Measurements from ENCODE around the gene SYNDIG1.
A peak's percentile ranks its signal among the peaks of the same experiment; 100 is the strongest.

The SYNDIG1 gene

DNA sequence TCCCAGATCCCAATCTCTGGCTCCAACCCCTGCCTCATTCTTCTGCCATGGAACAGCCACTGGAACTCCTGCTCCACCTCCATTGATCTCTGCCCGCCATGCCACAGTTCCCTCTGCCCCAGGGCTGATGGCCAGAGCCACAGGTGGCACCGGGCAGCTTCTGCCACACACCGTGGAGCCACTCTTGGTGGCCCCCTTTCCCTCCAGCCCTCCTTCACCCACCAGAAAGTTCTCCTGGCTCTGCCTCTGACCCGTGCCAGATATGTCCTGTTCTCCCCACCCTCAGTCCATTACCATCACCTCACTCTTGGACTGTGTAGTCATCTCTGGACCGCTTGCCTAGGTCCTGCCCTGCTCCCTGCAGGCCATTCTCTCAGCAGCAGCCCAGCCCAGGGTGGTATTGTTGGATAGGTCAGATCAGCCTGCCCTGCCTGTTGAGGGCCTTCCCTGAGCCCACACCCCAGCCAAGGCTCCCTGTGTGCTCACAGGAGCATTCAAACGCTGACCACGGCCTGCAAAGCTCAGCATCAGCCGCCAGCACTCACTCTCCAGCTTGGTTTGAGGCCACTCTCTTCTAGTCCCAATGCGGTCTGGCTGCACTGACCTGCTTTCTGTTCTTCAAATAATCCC lies 16.8 kb upstream of the SYNDIG1 start:
- no peak overlapping the region for H3K4me3 ChIP-seq (ENCODE audit: low read depth, low read length)
- DNase-seq (ENCODE audit: low read depth), result no peak
- TF ChIP-seq, protein P1, sequence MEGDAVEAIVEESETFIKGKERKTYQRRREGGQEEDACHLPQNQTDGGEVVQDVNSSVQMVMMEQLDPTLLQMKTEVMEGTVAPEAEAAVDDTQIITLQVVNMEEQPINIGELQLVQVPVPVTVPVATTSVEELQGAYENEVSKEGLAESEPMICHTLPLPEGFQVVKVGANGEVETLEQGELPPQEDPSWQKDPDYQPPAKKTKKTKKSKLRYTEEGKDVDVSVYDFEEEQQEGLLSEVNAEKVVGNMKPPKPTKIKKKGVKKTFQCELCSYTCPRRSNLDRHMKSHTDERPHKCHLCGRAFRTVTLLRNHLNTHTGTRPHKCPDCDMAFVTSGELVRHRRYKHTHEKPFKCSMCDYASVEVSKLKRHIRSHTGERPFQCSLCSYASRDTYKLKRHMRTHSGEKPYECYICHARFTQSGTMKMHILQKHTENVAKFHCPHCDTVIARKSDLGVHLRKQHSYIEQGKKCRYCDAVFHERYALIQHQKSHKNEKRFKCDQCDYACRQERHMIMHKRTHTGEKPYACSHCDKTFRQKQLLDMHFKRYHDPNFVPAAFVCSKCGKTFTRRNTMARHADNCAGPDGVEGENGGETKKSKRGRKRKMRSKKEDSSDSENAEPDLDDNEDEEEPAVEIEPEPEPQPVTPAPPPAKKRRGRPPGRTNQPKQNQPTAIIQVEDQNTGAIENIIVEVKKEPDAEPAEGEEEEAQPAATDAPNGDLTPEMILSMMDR (conservative IDR thresholded peaks at IDR 0.05; ENCODE audit: low read depth, low read length), result peak; percentile 10

DNA sequence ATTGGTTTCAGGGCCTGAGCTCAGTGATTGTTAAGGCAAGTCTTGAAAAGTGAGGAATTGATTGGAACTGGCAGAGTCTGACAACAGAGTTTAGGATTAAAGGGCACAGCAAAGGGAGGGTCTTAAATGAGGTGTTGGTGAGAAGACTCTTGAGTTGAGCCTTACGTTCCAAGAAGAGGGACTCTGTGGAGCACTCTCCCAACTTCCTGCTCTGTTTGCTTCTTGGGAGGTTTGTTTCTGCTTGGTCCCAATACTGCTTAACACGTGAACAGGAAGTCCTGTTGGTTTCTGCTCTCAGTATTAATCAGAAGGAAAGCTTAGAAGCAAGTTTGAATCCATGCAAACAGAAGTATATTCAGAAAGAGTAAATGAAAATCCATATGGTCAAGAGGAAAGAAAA lies 15.6 kb upstream of the SYNDIG1 start:
- H3K4me3 ChIP-seq (ENCODE audit: low read depth, low read length), result no peak overlapping the region
- TF ChIP-seq, protein P1 (conservative IDR thresholded peaks at IDR 0.05; ENCODE audit: low read depth, low read length), result no peak
- no peak for DNase-seq (ENCODE audit: low read depth)

DNA sequence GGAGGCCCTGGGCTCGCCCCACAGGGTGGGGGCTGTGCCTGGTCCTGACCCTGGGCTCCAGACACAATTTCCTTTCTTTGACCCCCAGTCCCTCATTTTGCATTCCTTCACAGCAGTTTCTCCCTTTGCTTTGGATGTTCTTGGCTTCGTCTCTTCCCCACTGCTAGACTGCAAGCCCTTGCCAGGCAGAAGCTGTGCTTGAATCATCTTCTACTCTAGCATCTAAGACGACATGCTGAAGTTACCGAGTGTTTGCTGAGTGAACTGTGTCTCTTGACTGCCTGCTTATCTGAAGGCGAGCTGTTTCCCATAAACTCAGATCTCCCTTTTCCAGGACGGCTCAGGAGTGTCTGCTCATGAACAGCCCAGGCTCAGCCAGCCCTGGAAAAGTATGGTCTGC lies 14.3 kb upstream of the SYNDIG1 start:
- TF ChIP-seq, protein P1 (conservative IDR thresholded peaks at IDR 0.05; ENCODE audit: low read depth, low read length), result no peak
- H3K4me3 ChIP-seq (ENCODE audit: low read depth, low read length), result no peak overlapping the region
- peak; percentile 13 for DNase-seq (ENCODE audit: low read depth)

DNA sequence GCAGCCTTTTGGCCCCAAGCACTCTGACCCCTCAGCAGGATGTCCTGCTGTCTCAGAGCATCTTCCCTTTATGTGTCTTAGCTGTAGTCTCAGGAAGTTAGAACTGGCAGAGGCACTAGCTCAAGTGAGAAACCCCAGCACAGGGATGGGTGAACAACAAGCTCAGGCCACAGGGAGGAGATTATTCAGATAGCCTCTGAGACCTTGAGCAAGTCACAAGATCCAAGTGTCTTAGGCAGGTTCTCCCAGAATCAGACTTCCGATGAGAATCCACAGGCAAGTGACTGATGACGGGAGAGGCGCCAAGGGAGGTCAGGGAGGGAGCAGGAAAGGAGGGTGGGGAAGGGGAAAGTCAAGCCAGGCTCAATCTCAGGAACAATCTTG lies 13.0 kb upstream of the SYNDIG1 start:
- DNase-seq (ENCODE audit: low read depth), result no peak

DNA sequence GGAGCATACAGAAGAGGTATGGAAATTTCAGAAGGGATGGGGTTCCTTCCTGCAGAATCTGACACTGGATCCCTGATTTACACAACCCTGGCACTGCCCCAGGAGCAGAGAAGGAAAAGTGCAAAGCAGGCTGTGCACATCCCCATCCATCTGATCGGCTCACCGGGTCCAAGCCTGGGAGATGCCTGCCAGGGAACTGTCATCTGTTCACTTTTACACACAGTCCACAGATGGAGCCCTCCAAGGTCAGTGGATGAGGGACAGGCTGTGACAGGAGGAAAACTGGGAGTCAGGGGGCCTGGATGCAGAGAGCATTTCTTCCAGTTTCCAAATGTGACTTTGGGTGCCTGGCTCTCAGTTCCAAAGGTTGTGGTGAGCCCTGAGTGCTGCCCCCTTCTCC lies 11.0 kb upstream of the SYNDIG1 start:
- TF ChIP-seq, protein P1 (conservative IDR thresholded peaks at IDR 0.05; ENCODE audit: low read depth, low read length), result no peak
- H3K4me3 ChIP-seq (ENCODE audit: low read depth, low read length), result no peak overlapping the region
- DNase-seq (ENCODE audit: low read depth), result no peak

More for the DNA sequence above, 13.0 kb upstream of the SYNDIG1 start:
- H3K4me3 ChIP-seq (ENCODE audit: low read depth, low read length), result no peak overlapping the region
- TF ChIP-seq, protein P1 (conservative IDR thresholded peaks at IDR 0.05; ENCODE audit: low read depth, low read length), result no peak

DNA sequence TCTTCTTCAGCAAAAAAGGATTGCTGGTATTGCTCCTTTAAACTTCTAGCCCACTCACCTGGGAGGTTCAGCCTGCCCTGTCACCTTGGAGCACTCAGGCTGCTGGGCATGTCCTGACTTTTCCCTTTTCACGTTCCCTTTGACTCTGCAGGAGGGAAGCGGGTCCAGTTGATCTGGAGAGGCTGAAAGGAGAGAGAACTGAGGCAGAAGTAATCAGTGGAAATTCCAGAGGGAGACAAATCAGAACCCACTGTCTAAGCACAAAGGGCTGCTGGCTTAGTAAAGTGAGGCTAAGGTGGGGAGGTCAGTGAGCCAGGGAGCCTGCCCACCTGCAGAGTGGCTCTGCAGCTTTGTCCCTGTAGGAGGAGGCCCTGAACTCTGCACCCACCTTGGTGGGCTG lies 9.7 kb upstream of the SYNDIG1 start:
- TF ChIP-seq, protein P1 (conservative IDR thresholded peaks at IDR 0.05; ENCODE audit: low read depth, low read length), result no peak
- DNase-seq (ENCODE audit: low read depth), result no peak
- H3K4me3 ChIP-seq (ENCODE audit: low read depth, low read length), result no peak overlapping the region

DNA sequence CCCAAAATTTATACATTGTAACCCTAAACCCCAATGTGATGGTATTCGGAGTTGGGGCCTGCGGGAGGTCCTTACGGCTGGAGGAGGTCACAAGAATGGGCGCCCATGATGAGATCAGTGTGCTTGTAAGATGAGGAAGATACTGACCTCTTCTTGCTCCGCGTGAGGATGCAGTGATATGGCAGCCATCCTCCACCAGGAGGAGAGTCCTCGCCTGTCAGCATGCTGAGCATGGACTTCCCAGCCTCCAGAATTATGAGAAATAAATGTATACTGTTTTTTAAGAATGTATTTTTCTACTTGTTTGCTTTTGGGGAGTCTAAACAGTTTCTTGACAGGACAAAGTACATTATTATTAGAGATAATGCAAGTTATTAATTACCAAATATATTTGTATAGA lies 8.7 kb upstream of the SYNDIG1 start:
- no peak overlapping the region for H3K4me3 ChIP-seq (ENCODE audit: low read depth, low read length)
- peak; percentile 10 for DNase-seq (ENCODE audit: low read depth)
- TF ChIP-seq, protein P1 (conservative IDR thresholded peaks at IDR 0.05; ENCODE audit: low read depth, low read length), result peak; percentile 47

Data from choroid plexus epithelial cell (primary cell).